ENCODE measurements around the gene ZSCAN22.

ZSCAN22 gene

GRCh38 chr19:58284199-58284598 lies 42.6 kb upstream of the ZSCAN22 start:
- no peak for TF ChIP-seq CTCF (conservative IDR thresholded peaks at IDR 0.05)
- no peak for TF ChIP-seq ZFX (IDR thresholded peaks at IDR 0.05)
- H3K27ac ChIP-seq: no peak overlapping the region

- no peak for TF ChIP-seq CTCF (conservative IDR thresholded peaks at IDR 0.05)
- TF ChIP-seq ZFX (IDR thresholded peaks at IDR 0.05): no peak
- no peak overlapping the region for H3K27ac ChIP-seq
Observed at GRCh38 chr19:58291943-58292342, 34.9 kb upstream of the ZSCAN22 start.

- TF ChIP-seq CTCF (conservative IDR thresholded peaks at IDR 0.05) (no peak), ZFX (IDR thresholded peaks at IDR 0.05) (no peak)
- no peak overlapping the region for H3K27ac ChIP-seq
Observed at GRCh38 chr19:58294743-58295374, 31.9 kb upstream of the ZSCAN22 start.

GRCh38 chr19:58296104-58296503 lies 30.7 kb upstream of the ZSCAN22 start:
- no peak overlapping the region for H3K27ac ChIP-seq
- TF ChIP-seq CTCF (conservative IDR thresholded peaks at IDR 0.05) (no peak), ZFX (IDR thresholded peaks at IDR 0.05) (no peak)

GRCh38 chr19:58300620-58301019 lies 26.2 kb upstream of the ZSCAN22 start:
- no peak for TF ChIP-seq ZFX (IDR thresholded peaks at IDR 0.05)
- no peak for TF ChIP-seq CTCF (conservative IDR thresholded peaks at IDR 0.05)
- no peak overlapping the region for H3K27ac ChIP-seq

- no peak overlapping the region for H3K27ac ChIP-seq
- no peak for TF ChIP-seq CTCF (conservative IDR thresholded peaks at IDR 0.05)
- no peak for TF ChIP-seq ZFX (IDR thresholded peaks at IDR 0.05)
Observed at GRCh38 chr19:58304255-58304654, 22.5 kb upstream of the ZSCAN22 start.

GRCh38 chr19:58304748-58305064 lies 22.1 kb upstream of the ZSCAN22 start:
- TF ChIP-seq ZFX (IDR thresholded peaks at IDR 0.05) (no peak), CTCF (conservative IDR thresholded peaks at IDR 0.05) (no peak)
- H3K27ac ChIP-seq: peak overlapping the region; percentile 93
